Ecto neural progenitor cell (in vitro differentiated cells): ENCODE data around the gene RERE.
"Not testable (repeated sequence)": the region's sequence is repeated elsewhere in the genome, so short reads cannot be mapped to it uniquely, and the experiment has no call there.

Source experiments
- DNase-seq: peaks from one replicate; pipeline ENCODE4 v3.0.0-alpha.2; 2018; ENCODE audit warnings: low spot score

Gene RERE

GRCh38 chr1:8509579-8509978 lies 307.9 kb downstream of the RERE start:
- DNase-seq = no peak

- no peak for DNase-seq
These were observed 310.3 kb downstream of the RERE start for GRCh38 chr1:8506995-8507615.

GRCh38 chr1:8506456-8506855 lies 311.0 kb downstream of the RERE start:
- no peak for DNase-seq

- DNase-seq = no peak
These were observed 313.6 kb downstream of the RERE start for GRCh38 chr1:8503842-8504241.

GRCh38 chr1:8502949-8503348 lies 314.5 kb downstream of the RERE start:
- not testable (repeated sequence) for DNase-seq

- DNase-seq = no peak
These were observed 320.1 kb downstream of the RERE start for GRCh38 chr1:8497210-8497819.

GRCh38 chr1:8496473-8496872 lies 321.0 kb downstream of the RERE start:
- DNase-seq = no peak

- no peak for DNase-seq
These were observed 321.5 kb downstream of the RERE start for GRCh38 chr1:8495928-8496401.

- no peak for DNase-seq
These were observed 322.8 kb downstream of the RERE start for GRCh38 chr1:8494681-8495080.

- DNase-seq = no peak
These were observed 323.4 kb downstream of the RERE start for GRCh38 chr1:8493916-8494540.

- no peak for DNase-seq
These were observed 330.2 kb downstream of the RERE start for GRCh38 chr1:8487249-8487648.

- DNase-seq = no peak
These were observed 331.4 kb downstream of the RERE start for GRCh38 chr1:8486047-8486446.

- no peak for DNase-seq
These were observed 333.9 kb downstream of the RERE start for GRCh38 chr1:8483586-8483985.

- no peak for DNase-seq
These were observed 334.5 kb downstream of the RERE start for GRCh38 chr1:8482979-8483381.

- no peak for DNase-seq
These were observed 335.6 kb downstream of the RERE start for GRCh38 chr1:8481650-8482380.

- DNase-seq = no peak
These were observed 338.9 kb downstream of the RERE start for GRCh38 chr1:8478566-8478965.

GRCh38 chr1:8477983-8478362 lies 339.5 kb downstream of the RERE start:
- DNase-seq = no peak

GRCh38 chr1:8477166-8477982 lies 340.1 kb downstream of the RERE start:
- no peak for DNase-seq

- no peak for DNase-seq
These were observed 341.4 kb downstream of the RERE start for GRCh38 chr1:8476006-8476405.

GRCh38 chr1:8474369-8474768 lies 343.1 kb downstream of the RERE start:
- no peak for DNase-seq

GRCh38 chr1:8473891-8474300 lies 343.5 kb downstream of the RERE start:
- no peak for DNase-seq
